Thyroid gland (tissue), 4 donors: ENCODE results near the gene CHCHD6. TPM values are rescaled to one million over a fixed set of nuclear protein-coding genes. Genes with fewer than 3 reads are reported as not detected.

Experiments used
- DNase-seq, 2 donors: peaks; one replicate each; pipeline ENCODE4 v3.0.0-alpha.2; 2019
- H3K27ac ChIP-seq, 3 donors: fragments of 200-600 bp; sonication (generic); 1 replicate in 2 of 3; 2 replicates in 1 of 3; pipeline ENCODE4 v1.5.1; 2016 to 2019; ENCODE audit warnings: mild to moderate bottlenecking in 1 of 3, moderate library complexity in 1 of 3
- H3K27me3 ChIP-seq: fragments of 200-600 bp; sonication (generic); one replicate; pipeline ENCODE4 v1.5.1; 2019
- H3K36me3 ChIP-seq, 2 donors: fragments of 200-600 bp; sonication (generic); one replicate each; pipeline ENCODE4 v1.5.1; 2016 to 2019
- H3K4me1 ChIP-seq, 2 donors: fragments of 200-600 bp; sonication (generic); one replicate each; pipeline ENCODE4 v1.5.1; 2017 to 2019
- H3K4me3 ChIP-seq, 3 donors: fragments of 200-600 bp; sonication (generic); replicated peaks in 1 of 3; 1 replicate in 2 of 3; 2 replicates in 1 of 3; pipeline ENCODE4 v1.5.1; 2016; ENCODE audit warnings: mild to moderate bottlenecking in 1 of 3
- H3K9me3 ChIP-seq: fragments of 200-600 bp; sonication (generic); one replicate; pipeline ENCODE4 v1.5.1; 2017
- POLR2A ChIP-seq, 2 donors: fragments of 450-650 bp; IDR thresholded peaks; one replicate each; pipeline ENCODE4 v1.6.1; 2017; ENCODE audit warnings: antibody characterized with exemption in 2 of 2, mild to moderate bottlenecking in 2 of 2, moderate library complexity in 1 of 2
- WGBS, 2 donors: methylation state at CpG; one replicate each; pipeline ENCODE4 v1.1.5; 2017; 5-methylcytosine and 5-hydroxymethylcytosine counted together
- intact Hi-C: fragments of 100-400 bp; cut with DNase I; formaldehyde crosslinking; loops from one replicate; pipeline ENCODE4 v1.15.1; 2023
- total RNA-seq, 4 donors: library from RNA; depleted of rRNA; stranded (reverse); fragments of >200 nt; gene quantifications; one replicate each; pipeline ENCODE4 v1.2.3, GENCODE V29; 2016
- TF ChIP-seq, protein P1 (sequence below), 6 experiments: fragments of 200-600 bp in 3 of 6; fragments of 450-650 bp in 3 of 6; sonication (generic) in 3 of 6; IDR thresholded peaks; one replicate each; pipeline ENCODE4 v1.5.1; 2016 to 2019; ENCODE audit warnings: antibody characterized with exemption in 6 of 6, mild to moderate bottlenecking in 2 of 6, inconsistent platforms in 1 of 6, moderate library complexity in 1 of 6

Gene CHCHD6
- total RNA-seq, 4 donors from 2014 or later, result 22.9 to 27.8 (median 24.4) TPM

DNA sequence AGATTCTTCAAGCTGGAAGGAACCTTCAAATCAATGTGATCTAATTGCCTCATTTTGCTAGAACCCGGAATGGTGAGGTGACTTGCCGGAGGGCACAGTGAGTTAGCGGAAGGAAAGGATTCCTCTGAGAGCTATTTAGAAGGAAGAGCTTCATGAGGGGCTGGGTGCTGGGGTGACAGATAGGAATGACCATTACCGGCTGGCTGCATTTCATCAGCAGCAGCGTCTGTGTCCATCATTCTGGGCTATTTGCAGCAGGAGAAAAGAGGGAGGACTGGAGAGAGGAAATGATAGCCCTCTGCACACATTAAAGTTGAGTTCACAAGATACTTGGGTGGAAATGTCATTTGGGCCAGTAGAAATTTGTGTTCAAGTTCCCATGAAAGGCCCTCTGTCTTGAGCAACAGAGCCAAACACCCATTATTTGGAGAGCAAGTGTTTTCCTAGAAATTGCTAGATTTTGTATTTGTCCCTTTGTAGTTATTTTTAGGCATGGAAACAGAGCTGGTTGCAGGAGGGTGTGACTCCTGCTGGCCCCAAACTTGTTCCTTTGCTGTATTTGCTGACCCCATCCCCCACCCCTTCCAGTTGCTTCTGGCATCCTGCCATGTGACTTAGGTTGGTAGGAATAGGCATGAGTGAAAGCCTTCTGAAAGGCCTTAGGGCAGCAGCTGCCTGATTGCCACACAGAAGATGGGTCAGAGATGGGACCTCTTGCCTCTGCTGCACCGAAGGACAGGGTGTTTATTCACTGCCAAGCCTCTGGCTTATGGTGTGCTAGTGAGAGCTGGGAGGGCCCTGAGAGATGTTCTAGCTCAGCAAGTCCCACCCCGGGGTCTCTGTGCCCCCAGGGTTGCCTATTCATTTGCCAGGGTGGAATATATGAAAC lies 191.4 kb downstream of the CHCHD6 start:
- no peaks in the 10 kb centered on the region for H3K9me3 ChIP-seq
- H3K4me3 ChIP-seq, result no peak overlapping the region
- no peaks in the 10 kb centered on the region for H3K36me3 ChIP-seq
- no peak overlapping the region for H3K27ac ChIP-seq
- intact Hi-C loops, result no loop called here
- H3K4me1 ChIP-seq, result peaks cover 0 to 10% of the 10 kb centered on the region in 2 donors
- WGBS, 2 donors, result 85 to 87% methylated on average over 7 of the region's 7 CpGs
- H3K27me3 ChIP-seq, result no peaks in the 10 kb centered on the region
- DNase-seq, result peak; percentile 14 to 19
- TF ChIP-seq, protein P1, sequence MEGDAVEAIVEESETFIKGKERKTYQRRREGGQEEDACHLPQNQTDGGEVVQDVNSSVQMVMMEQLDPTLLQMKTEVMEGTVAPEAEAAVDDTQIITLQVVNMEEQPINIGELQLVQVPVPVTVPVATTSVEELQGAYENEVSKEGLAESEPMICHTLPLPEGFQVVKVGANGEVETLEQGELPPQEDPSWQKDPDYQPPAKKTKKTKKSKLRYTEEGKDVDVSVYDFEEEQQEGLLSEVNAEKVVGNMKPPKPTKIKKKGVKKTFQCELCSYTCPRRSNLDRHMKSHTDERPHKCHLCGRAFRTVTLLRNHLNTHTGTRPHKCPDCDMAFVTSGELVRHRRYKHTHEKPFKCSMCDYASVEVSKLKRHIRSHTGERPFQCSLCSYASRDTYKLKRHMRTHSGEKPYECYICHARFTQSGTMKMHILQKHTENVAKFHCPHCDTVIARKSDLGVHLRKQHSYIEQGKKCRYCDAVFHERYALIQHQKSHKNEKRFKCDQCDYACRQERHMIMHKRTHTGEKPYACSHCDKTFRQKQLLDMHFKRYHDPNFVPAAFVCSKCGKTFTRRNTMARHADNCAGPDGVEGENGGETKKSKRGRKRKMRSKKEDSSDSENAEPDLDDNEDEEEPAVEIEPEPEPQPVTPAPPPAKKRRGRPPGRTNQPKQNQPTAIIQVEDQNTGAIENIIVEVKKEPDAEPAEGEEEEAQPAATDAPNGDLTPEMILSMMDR (IDR thresholded peaks at IDR 0.05), result no peak
- no peak for TF ChIP-seq POLR2A (IDR thresholded peaks at IDR 0.05)

DNA sequence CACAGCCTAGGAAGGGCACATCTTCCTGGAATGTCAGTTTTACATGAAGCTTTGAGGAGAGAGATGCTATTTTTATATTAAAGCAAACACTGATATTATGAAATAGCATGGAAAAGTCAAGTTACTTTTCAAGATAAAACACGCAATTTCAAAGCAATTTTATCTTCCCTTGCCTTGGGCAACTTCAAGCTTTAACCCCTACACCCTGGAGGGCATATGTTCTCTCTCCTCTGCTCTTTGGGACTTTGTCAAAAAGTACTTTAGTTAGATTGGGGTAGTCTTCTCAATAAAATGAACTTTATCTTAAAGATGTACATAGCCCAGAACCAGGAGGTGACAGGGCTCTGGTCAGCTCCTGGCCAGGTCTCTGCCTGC lies 192.0 kb downstream of the CHCHD6 start:
- no peak for DNase-seq
- H3K4me1 ChIP-seq, result peaks cover 0 to 10% of the 10 kb centered on the region in 2 donors
- 84 to 87% methylated on average over 1 of the region's 1 CpG for WGBS, 2 donors
- H3K27ac ChIP-seq, result no peak overlapping the region
- intact Hi-C loops, result no loop called here
- H3K36me3 ChIP-seq, result no peaks in the 10 kb centered on the region
- TF ChIP-seq POLR2A (IDR thresholded peaks at IDR 0.05), result no peak
- TF ChIP-seq, protein P1 (IDR thresholded peaks at IDR 0.05), result no peak
- no peaks in the 10 kb centered on the region for H3K9me3 ChIP-seq
- no peaks in the 10 kb centered on the region for H3K27me3 ChIP-seq
- H3K4me3 ChIP-seq, result no peak overlapping the region

DNA sequence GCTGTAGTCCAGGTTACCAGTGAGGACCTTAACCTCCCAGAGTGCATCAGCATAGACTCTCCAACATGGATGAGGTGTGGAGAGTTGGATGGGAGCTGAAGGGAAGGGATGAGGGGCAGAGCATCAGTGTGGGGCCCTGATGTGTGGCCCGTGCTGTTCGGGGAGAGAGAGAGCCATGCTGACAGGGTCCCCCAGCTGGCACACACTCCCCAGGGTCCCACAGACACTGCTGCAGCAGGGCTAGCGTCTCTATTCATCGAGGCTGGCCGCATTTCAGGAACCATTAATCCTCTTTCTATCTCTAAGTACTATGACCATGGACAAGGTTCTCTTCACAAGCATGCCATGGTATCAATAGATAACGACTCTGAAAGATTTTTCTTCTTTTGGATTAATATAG lies 192.9 kb downstream of the CHCHD6 start:
- Histone ChIP-seq H3K4me3 (no peak overlapping the region), H3K27ac (no peak overlapping the region), H3K9me3 (no peaks in the 10 kb centered on the region), H3K4me1 (peaks cover 0 to 10% of the 10 kb centered on the region in 2 donors), H3K36me3 (no peaks in the 10 kb centered on the region), H3K27me3 (no peaks in the 10 kb centered on the region)
- intact Hi-C loops, result no loop called here
- DNase-seq, result no peak
- TF ChIP-seq, protein P1 (IDR thresholded peaks at IDR 0.05), result no peak
- 97 to 98% methylated on average over 6 of the region's 6 CpGs for WGBS, 2 donors

DNA sequence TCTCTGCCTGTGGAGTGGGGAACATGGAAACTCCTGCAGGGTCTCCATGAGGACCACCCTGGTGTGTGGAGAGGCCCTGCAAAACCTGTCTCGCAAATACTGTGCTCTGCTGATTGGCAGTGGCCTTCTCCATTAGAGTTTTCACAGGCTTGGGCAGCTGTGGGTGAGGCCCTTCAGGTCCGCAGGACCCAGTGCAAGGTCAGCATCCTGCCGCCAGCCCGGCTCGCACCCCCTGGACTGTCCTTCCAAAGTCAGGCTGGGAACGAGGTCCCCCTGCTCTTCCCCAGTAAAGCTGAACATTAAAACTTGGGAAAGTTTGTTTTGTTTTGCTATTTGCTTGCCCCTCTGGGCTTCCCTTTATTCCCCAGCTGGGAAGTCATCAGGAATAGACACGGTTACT lies 193.9 kb downstream of the CHCHD6 start:
- intact Hi-C loops, result no loop called here
- DNase-seq, result no peak
- WGBS, 2 donors, result 93 to 95% methylated on average over 6 to 7 of the region's 7 CpGs
- H3K4me3 ChIP-seq, result no peak overlapping the region
- H3K27ac ChIP-seq, result no peak overlapping the region
- no peak for TF ChIP-seq POLR2A (IDR thresholded peaks at IDR 0.05)
- TF ChIP-seq, protein P1 (IDR thresholded peaks at IDR 0.05), result no peak
- no peaks in the 10 kb centered on the region for H3K9me3 ChIP-seq
- H3K4me1 ChIP-seq, result peaks cover 0 to 10% of the 10 kb centered on the region in 2 donors
- no peaks in the 10 kb centered on the region for H3K36me3 ChIP-seq
- no peaks in the 10 kb centered on the region for H3K27me3 ChIP-seq

DNA sequence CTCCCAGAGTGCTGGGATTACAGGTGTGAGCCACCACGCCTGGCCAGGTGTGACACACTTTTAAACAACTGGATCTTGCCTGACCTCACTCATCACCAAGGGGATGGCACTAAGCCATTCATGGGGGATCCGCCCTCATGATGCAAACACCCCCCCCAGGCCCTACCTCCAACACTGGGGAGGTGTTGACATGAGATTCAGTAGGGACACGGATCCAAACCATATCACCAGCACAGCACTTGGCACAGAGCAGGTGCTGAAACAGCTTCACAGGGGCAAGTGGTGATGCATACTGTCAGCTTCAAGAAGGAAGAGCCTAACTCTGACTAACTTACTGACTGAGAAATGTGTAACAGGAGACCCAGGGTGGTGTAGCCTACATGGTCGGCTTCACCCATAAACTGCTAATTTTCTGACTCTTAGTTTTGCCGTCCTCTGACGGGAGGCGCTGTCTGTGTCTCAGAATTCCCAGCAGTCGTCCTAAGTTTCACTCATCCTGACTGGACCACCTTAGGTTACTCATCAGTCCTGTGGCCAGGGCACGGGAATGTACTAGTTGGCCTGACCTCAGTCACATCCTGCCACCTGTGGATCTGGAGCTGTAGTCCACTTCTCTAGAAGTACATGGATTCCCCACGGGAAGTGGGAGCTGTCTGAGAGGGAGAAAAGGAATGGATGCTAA lies 197.0 kb downstream of the CHCHD6 start:
- no peak for DNase-seq
- Histone ChIP-seq H3K36me3 (no peaks in the 10 kb centered on the region), H3K9me3 (no peaks in the 10 kb centered on the region), H3K27ac (no peak overlapping the region), H3K4me1 (no peaks in the 10 kb centered on the region), H3K27me3 (no peaks in the 10 kb centered on the region), H3K4me3 (no peak overlapping the region)
- TF ChIP-seq POLR2A (IDR thresholded peaks at IDR 0.05), result no peak
- TF ChIP-seq, protein P1 (IDR thresholded peaks at IDR 0.05), result no peak
- intact Hi-C loops, result no loop called here
- WGBS, 2 donors, result 90 to 95% methylated on average over 9 to 10 of the region's 10 CpGs
